PC-9 (cell line): ENCODE data around the gene SYT1.

ENCODE experiments used
- CTCF ChIP-seq: fragments of 200-600 bp; sonication (generic); conservative IDR thresholded peaks from 2 replicates; pipeline ENCODE4 v1.6.1; 2017; ENCODE audit warnings: mixed run types, antibody characterized with exemption, mild to moderate bottlenecking, moderate library complexity
- EZH2 ChIP-seq: fragments of 200-600 bp; sonication (generic); IDR thresholded peaks from 2 replicates; pipeline ENCODE4 v1.8.0; 2017; ENCODE audit warnings: antibody characterized with exemption, low read depth

DNA sequence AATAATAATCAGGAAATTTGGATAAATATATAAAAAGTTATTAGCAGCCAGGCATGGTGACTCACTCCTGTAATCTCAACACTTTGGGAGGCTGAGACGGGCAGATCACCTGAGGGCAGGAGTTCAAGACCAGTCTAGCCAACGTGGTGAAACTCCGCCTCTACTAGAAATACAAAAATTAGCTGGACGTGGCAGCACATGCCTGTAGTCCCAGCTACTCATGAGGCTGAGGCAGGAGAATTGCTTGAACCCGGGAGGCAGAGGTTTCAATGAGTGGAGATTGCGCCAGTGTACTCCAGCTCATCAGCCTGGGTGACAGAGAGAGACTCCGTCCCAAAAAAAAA lies 64.5 kb downstream of the SYT1 start:
- TF ChIP-seq EZH2 (no peak), CTCF (no peak)
